Myocyte (in vitro differentiated cells): ENCODE data around the gene ASTN1. TPM values are rescaled to one million over a fixed set of nuclear protein-coding genes. Genes with fewer than 3 reads are reported as not detected.

ENCODE experiments used
- DNase-seq: peaks from one replicate; pipeline ENCODE4 v3.0.0-alpha.2; 2012; ENCODE audit warnings: low read depth
- total RNA-seq: library from RNA; depleted of rRNA; stranded (reverse); fragments of >200 nt; gene quantifications from 2 replicates; pipeline ENCODE4 v1.2.3, GENCODE V29; 2014

Gene ASTN1
- total RNA-seq, 1 donor from 2014 or later: not detected

DNA sequence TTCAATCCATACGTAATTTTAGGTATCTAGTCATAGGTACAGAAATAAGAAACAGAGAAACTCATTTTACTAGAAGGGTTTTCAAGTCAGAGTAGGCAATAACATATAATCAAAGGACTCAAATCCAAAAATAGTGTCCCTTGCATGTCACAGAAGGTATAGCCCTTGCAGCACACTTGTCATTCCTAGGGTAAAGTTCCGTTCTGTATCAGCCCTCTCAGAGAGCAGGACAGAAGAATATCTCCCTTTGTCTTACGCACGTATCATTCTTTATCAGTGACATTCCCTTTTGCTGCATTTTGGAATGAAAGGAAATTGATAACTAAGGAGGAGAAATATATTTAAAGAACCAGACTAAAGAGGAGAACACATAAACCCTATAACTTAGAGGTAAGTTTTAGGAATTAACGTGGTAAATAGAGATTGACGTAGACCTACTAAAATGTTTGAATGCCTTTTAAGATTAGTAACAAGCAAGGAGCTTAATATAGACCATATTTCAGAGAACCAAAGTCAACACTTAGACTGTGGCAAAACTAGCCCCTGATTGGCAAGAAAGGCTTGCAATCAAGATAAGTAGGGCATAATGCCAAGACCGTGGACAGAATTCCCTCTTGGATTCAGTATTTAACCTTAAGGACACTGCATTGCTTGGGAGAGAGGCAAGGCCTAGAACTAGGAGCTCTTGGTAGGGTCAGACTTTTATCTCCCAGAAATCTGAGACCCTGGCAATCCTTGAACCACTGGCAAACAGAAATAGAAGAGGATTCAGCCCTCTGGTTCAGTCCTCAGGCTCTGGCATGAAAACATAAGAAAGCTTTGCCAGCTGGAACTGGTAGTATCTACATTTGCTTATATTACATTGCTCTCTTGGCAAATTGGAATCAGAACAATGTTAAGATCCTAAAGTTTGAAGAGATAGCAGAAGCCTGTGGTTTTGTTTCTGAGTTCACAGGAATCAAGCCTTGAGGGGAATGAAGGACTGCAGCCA, 232.1 kb downstream of the ASTN1 start:
- no peak for DNase-seq

DNA sequence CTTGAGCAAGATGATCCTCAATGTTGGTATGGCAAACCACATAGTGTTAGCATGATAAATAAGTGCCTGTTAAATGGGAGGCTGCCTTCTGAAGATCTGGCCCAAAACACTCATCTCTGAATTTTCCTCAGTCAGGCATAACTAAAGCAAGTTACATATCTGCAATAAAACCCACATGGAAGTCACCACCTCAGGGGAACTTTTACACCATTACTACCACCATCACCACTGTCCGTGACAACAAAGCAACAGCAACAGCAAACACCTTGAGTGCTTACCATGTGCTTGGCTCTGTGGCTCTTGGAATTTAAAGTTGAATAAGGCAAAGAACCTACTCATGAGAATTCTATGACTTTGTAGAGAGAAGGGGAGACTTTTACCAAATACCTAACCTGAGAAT, 233.0 kb downstream of the ASTN1 start:
- DNase-seq: no peak

DNA sequence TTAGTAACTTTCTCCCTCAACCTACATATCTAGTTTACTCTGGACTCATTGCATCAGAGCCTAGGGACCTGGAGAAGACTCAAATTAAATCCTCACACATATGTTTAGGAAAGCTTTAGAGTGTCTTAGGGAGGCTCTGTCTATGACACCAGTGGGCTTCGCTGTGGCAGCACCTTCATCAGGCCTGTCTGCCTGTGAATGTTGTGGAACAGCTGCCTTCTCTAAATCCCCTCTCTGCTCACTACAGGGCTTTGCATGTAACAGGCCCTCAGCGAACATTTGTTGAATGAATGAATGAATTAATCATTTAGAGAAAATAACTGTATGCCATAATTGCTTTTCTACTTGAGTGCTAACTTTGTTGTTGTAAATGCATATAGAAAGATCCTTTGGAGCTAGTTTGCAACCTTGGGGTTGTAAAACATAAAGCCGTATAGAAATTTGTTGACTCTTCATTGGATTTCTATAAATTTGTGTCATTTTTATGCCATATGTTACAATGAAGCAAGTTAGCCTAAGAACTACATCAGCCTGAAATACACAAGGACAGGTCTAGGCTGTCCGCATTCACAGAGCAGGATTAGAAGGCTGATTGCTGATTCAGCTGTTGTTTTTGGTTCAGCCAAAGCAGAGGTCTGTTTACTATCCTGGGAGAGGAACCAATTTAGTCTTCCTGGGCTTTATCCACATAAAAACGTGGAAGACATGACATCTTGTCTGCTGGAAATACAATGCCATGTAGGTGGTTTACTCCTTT, 238.0 kb downstream of the ASTN1 start:
- no peak for DNase-seq

DNA sequence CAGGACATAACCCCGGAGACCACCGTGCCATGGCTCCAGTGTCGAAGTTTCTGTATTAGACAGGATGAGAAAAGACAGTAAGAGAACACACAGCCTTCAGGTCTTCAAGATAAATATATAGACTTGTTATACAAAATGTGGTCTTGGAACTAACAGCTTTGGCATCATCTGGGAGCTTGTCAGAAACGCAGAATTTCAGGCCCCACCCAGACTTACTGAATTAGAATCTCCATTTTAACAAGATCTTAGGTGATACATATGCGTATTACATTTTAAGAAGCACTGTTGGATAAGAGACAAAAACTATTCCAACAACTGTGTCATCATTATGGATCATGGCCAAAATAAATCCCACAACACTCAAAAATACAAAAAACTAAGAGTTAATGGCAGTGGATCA, 239.3 kb downstream of the ASTN1 start:
- DNase-seq: no peak

DNA sequence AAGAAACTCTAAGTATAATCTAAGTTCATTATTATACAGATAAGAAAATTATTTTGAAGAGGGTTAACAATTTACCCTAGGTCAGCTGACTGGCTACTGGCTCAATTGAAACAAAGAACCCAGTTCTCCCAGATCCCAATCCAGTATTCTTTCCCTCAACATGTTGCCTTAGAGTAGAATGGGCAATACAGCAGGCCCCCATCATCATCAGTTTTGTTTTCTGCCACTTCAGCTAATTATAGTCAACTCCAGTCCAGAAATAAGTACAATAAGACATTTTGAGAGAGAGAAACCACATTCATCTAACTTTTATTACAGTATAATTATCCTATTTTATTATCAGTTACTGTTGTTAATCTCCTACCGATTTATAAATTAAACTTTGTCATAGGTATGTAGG, 241.2 kb downstream of the ASTN1 start:
- no peak for DNase-seq

DNA sequence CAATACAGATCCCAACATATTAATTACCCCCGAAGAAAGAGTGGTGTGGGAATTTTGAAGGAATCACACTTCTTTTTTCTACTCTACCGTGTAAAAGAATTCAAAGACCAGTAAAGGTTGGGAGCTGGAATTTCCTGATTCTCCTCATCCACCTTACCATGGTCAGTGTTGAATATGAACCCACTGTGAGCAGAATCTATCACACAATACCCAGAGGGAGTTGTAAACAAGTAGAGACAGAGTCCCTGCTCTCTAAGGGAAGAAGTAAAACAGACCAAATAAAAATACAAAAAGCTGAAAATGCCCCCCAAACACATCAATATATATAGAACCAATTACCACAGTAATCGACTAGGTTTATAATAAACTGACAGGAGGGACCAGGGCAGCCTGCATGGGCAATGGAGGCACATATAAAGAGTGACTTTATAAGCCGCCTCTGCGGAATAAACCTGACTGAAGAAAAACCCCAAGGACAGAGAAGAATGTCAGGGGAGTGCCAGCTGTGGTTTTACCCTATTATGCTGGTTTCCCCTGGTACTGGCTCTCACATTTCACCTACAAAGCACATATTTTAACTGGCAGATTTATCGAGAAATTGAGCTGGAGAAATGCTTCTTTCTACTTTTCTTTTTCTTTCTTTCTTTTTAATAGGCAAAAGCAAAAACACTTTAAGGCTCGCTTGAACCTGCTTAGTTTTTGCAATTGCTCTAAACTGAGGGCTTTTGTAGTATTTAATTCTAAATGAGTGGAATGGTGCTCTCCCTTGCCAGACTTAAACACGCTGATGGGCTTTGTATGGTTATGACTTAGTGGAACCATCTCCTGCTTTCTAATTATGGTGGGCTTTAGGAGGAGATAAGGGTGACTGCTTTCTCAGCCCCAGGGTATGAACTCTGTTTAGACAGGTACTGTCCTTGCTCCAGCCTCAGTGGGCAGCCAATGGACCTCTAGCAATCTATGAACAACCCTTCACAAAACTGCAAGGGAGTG, 244.8 kb downstream of the ASTN1 start:
- DNase-seq: no peak

DNA sequence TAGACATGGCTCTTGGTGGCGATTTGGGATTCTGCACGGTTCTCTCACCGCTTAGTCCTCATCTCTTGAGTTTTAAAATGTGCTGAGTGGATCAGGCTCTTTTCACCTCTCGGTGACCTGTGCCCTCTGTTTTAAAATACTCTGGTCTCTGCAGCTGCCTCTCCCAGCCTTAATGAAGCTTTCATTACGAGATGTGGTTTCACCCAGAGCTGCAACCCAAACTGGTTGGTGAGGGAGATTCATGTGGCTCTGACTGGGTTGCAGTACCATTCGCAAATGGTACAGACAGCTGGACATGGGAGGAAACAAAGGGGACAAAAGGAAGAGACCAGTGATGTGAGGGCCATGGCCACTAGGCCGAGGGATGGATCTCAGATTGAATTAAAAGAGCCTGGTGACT, 258.9 kb downstream of the ASTN1 start:
- peak; percentile 28 for DNase-seq

DNA sequence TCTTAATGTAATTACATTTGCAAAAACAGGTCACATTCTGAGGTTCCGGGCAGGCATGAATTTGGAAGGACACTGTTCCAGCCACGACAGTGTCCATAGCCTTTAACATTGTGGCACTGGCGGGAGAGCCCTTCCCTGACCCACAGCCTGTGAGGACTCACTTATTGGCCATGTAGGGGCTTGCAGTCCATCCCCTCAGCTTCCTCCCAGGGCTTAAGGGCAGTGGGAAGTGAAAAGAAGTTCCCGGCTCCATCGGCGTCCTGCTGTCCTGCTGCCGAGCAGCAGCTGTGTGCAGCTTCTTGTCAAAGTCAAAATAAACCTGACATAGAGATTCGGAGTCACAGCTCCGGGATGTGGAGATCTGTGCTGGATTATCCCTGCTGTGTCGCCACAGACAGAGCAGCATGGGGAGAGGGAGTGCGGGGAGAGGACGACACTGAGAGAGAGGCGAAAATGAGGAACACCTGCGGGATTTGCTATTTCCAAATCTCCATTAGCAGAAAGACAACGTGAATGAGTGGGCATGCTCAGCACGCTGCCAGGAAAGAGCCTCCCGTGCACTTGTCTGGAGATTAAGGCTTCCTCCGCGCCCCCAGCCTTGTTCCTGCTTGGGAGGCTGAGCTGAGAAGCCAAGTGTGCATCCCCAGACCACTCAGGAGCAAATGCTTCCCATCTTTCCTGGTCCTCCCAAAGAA, 260.3 kb downstream of the ASTN1 start:
- DNase-seq: peak; percentile 9

DNA sequence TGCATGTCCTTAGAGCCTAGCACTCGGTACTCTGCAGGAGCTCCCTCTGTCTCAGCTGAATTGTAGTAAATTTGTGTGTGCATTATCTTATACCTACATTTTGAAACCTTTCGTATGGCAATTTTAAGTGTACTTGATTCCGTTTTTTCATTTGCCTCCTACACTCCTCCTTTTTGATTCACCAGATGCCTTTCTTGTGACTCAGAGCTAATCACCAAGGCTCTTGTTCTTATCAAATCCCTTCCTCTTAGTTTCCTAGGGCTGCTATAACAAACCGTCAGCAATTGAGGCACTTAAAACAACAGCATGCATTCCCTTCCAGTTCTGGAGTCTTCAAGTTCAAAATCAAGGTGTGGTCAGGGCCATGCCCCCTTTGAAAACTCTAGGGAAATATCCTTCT, 261.0 kb downstream of the ASTN1 start:
- peak; percentile 8 for DNase-seq

DNA sequence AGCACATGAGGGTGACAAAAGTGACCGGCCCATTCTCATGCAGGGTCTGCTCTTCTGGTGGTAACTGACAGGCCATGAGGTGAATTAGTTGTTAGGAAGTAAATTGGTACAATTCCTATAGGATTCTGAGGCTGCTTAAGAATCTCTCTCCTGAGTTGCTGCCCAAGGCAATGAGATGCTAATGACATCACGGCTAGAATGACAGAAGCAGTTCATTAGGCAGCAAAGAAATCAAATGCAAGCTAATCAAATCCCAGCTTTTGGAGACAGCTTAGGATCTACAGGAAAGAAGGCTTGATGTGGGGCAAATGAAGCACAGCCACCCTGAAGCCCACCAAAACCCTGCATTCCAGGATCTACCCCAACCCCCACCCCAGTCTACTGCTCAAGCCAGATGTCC, 265.2 kb downstream of the ASTN1 start:
- no peak for DNase-seq

DNA sequence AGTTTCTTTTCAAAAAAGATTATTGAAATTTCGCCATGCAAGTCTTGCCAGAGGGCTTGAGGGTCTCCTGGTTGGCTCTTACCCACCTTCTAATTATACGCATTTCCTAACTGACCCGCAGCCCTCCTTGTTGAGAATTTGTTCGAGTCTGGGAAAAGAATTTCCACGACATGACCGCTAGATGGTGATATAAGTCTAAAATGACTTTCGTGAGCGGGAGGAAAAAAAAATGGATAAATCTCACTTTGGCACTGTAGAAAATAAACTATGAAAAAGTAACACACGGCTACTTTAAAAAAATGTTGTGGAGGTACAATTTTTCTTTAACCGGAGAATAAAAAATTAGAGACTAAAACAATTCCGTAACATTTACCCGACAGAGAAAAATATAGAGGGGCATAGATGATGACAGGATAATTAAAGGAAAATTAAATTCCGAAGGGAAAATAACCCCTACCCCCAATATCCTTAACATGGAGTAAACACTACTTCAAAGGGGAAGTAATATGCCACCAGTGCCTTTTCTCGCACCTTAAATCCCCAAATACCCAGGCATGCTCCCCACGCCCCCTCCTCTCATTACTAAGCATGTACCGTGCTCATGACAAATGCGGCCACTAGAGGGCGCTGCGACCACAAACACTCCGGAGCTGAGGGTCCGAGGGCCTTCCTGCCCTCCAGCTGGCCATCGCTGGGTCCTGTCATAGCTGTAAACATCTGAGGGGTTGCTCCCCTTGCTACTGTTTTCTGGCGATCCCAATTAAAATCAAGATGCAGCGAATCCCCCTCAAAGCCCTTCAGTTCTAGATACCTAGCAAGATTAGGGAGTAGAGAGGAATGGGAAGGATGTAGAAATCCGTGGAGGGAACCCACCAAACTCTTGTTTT, 266.9 kb downstream of the ASTN1 start:
- peak; percentile 72 for DNase-seq

DNA sequence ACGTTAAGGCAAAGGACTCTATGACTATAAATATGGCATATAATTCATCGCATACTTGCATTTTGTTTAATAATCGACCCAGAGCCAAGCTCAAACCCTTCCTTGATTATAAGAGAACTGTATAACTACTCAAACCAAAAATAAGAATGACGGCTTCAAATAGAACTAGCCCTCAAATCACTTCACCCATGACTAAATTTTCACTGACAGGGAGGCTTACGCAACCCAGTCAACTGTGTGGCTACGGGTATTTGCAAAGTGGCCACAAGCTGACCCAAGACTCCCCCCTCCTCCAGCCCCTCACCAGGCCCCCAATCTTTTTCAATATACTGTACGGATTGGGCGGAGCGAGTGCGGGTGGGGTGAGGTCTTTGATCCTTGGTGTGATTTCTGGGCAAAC, 268.3 kb downstream of the ASTN1 start:
- peak; percentile 13 for DNase-seq

DNA sequence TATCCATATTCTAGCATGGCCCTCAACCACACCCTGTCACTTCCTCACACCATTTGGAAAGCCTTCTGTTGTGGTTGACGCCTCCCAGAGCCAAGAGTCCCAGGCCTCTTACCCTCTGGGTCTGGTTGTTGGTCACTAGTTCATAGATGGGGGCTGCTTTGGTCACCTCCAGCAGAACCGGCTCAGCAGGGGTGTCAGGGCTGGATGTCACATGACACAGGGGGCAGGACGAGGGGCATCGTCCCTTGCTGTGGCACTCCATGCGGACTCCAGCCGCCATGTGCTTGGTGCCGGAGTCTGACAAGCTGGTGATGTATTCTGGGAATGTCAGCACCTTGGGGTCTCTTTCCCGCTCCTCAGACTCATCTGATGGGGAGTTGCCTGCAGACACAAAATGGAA, 270.1 kb downstream of the ASTN1 start:
- no peak for DNase-seq

DNA sequence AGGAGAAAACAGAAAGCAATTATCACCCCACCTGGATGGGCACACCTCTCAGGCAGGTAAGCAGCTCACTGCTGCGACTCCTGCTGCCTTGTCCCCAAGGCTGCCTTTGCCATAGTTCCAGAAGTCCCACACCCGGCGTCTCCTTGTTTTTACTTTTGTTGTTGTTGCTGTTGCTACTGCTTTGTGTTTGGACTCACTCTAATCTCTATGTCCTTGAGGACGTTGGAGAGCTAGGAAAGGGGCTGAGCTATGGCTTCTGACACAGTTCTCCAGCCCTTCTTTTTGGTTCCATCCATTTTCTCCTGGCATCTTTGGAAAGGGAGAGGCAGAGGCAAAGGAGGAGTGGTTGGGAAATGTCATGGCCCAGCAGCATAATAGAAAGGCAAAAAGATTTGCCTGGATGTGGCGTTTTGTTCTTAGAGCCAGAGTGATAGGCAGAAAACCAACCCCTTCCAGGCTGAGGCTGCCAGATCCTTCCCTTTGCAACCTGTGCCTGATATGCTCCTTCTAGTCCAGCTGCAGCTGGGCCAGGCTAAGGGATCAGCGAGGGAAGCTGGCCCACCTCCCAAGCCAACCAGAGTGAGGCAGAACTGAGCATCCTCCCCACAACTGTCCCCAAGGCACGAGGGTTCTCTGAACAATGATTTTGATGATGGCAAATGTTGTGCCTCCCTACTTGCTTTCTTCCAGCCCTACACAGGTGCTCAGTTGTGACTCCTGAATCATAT, 270.7 kb downstream of the ASTN1 start:
- no peak for DNase-seq

DNA sequence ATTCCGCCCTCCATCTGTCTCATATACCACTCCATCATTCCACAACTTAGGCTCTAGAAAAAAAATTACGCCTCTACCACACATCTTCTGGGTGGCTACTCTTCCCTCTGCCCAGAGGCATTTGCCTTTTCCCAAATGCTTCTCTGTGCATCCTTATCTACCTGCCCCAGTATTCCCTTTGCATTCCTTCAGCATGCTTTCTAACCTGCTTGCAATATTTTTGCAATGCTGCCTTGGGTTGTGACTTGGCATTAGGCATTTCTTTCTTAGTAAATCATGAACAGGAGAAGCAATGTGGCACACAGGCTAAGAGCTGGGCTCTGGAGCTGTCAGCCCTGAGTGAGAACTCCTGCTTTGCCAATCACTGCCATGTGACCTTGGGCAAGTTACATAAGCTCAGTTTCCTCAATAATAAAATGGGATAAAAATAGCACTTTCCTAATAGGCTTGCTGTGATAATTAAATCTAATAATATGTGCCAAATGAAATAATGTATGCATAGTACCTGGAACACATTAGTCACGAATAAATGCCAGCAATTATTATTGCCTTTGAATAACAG, 276.0 kb downstream of the ASTN1 start:
- no peak for DNase-seq

DNA sequence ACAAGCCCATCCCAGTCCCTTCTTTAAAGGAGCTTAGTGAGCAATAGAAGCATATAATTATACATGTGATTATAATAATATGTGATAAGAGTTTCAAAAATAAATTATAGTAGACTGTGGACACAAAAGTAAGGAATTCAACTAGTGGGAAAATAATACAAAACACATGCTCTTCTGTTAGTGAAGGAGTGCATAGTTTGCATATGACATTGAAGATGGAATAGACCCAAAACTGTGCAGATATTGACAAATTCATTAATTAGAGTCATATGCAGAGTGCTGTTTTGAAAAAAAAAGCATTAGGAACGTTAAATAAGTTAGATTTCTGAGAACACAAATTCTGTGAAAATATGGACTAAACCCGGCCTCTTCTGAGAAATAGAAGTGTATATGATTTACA, 278.8 kb downstream of the ASTN1 start:
- no peak for DNase-seq

DNA sequence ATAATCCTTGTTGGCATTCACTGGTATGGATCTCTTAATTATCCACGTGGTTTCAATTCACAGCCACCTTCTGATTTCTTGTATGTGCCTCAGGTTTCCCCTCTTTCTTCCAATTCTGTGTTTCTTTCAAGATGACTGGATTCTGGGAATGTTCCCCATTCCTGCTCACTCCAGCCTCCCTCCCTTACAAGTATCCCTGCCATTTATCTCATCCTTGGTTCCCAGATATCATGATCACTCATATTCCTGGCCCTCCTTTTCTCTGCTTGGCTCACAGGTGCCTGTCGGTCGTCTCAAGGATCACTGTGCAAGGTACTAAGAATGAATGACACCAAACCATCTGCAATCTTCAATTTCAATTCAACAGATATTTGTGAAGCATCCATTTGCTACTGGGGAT, 279.2 kb downstream of the ASTN1 start:
- no peak for DNase-seq

DNA sequence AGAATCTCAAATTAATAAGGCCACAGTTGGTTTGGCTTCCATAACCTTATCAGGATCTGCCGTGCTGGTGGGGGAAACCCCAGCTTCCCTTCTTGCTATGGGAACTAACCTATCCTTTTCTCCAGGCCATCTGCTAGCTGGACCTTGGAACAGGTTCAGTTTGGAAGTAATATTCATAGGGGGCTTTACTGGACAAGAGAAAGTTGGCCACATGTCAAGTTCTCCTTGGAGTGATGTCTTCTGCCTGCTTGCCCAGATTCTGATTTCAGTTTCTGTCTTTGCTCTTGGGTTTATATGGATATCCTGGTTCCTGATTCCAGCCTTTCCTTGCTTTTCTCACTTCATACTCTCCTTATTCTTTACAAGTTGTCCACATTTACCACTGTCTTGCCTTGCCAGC, 279.6 kb downstream of the ASTN1 start:
- DNase-seq: no peak

DNA sequence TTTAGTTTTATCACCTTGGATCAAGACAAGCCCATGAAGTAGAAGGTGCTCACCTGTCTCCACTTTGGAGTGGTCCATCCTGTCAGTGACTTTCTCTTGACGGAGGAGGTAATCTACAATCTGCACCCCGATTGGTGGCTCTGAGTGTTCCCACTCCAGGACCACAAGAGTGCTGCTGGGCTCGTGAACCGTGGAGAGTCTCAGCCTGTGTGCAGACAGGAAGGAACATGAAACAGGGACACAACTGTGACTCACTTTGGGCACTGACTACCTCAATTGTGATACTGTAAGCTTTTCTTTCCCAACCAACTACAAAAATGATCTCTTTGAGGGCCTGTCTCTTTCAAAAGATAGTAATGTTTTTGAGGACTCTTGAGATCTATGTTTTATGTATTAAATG, 280.2 kb downstream of the ASTN1 start:
- no peak for DNase-seq
